Urinary bladder (tissue), 4 donors: ENCODE results near the gene PARP15. TPM values are rescaled to one million over a fixed set of nuclear protein-coding genes. Genes with fewer than 3 reads are reported as not detected.
"Not testable (repeated sequence)": the region's sequence is repeated elsewhere in the genome, so short reads cannot be mapped to it uniquely, and the experiment has no call there.

Experiments
- DNase-seq: peaks from one replicate; pipeline ENCODE4 v3.0.0-alpha.2; 2015; ENCODE audit errors: extremely low spot score
- H3K27ac ChIP-seq: one replicate; pipeline ENCODE4 v1.5.1; 2013; ENCODE audit warnings: low read depth, mild to moderate bottlenecking, moderate library complexity
- H3K36me3 ChIP-seq: one replicate; pipeline ENCODE4 v1.6.1; 2013; ENCODE audit warnings: mild to moderate bottlenecking, moderate library complexity; ENCODE audit not compliant: insufficient read depth
- H3K4me1 ChIP-seq: one replicate; pipeline ENCODE4 v1.6.1; 2013; ENCODE audit warnings: mild to moderate bottlenecking, moderate library complexity; ENCODE audit not compliant: insufficient read depth
- H3K4me3 ChIP-seq: one replicate; pipeline ENCODE4 v1.5.1; 2013; ENCODE audit warnings: low read depth, low read length
- WGBS: extraction: QIAGEN DNeasy Blood & Tissue Kit; methylation state at CpG from one replicate; pipeline ENCODE4 v1.1.7; 2013; 5-methylcytosine and 5-hydroxymethylcytosine counted together
- polyA plus RNA-seq: library from polyadenylated mRNA; stranded (reverse); fragments of 200-250 nt; gene quantifications from one replicate; pipeline ENCODE4 v1.2.3, GENCODE V29; 2013
- total RNA-seq: library from RNA; depleted of rRNA; stranded (reverse); fragments of >200 nt; gene quantifications from one replicate; pipeline ENCODE4 v1.2.3, GENCODE V29; 2014
- donor health status: healthy with polysubstance abuse.
- donor health status: healthy.

The PARP15 gene
- total and polyA plus RNA-seq, 2 donors: 0.73 to 1.3 TPM

DNA sequence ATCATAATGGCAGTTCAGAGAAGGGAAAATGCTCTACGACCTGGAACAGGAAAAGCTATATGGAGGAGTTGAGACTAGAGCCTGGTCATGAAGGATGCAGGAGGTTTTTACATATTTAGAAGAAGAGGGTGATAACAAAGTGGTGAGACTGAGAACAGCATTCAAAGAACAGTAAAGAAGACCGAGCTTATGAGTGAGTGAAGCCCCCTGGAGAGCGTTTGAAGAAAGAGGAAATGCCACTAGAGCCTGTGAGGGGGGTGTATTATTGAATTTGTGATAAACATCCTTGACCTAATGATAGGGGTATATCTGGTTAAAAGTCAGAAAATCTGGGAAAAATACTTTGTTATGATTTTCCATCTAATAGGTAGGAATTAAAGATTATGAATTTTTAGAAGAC lies 17.5 kb upstream of the PARP15 start:
- peaks cover 4% of the 10 kb centered on the region for H3K4me1 ChIP-seq
- H3K36me3 ChIP-seq: peaks cover 2% of the 10 kb centered on the region
- H3K4me3 ChIP-seq: no peak overlapping the region
- H3K27ac ChIP-seq: no peak overlapping the region
- WGBS: 82% methylated on average over 3 of the region's 3 CpGs
- no peak for DNase-seq

DNA sequence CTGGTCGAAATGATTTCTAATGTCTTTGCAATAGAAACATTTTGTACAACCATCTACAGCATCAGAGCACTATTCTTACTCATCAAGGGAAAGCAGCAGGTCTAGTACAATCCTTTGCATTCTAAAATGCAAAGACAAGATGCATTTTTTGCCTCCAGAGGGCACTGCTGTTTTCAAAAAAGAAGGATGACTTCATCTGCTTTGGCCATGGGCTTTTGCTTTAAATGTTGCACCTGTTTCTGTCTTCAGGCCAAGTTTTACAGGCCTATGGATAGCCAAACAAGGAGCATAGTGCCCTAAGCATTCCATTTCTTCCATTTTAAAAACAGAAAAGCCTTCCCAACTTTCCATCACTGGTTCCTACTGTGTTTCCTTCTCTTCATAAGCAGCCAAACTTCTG lies 16.8 kb upstream of the PARP15 start:
- Histone ChIP-seq H3K27ac (no peak overlapping the region), H3K36me3 (peaks cover 2% of the 10 kb centered on the region), H3K4me1 (peaks cover 4% of the 10 kb centered on the region), H3K4me3 (no peak overlapping the region)
- DNase-seq: peak; percentile 48
- 90% methylated on average over 1 of the region's 1 CpG for whole genome bisulfite sequencing

DNA sequence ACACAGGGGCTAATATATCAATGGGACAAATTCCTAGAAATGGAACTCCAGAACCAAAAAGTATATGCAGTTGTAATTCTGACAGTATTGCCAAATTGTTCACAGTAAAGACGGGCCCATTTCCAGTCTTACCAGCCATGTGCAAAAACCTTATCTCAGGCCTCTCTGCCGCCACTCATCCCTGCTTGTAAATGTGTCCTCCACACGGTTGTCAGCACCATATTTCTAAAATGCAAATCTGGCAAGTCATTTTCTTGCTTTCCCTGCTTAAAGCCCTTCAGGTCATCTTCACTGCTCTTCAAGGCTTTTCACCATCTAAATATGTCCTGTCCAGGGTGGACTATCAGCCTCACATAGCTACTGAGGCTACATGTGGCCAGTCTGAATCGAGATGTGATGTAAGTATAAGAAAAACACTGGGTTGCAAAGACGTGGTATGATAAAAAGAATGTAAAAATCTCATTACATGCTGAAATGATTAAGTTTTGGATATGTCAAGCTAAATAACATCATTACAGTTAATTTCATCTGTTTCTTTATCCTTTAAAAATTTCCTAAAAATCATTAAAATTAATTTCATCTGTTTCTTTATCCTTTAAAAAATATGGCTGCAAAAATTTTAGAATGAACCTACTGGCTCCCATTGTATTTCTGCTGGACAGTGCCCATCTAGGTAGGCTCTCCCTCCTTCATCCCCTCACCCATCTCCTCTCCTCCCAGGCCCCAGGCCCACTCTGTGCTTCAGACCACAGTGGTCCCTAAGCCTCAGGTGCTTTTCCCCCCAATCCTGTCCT lies 14.3 kb upstream of the PARP15 start:
- DNase-seq: no peak
- 60% methylated on average over 5 of the region's 5 CpGs for WGBS
- Histone ChIP-seq H3K36me3 (no peaks in the 10 kb centered on the region), H3K4me3 (peak overlapping the region; percentile 81), H3K4me1 (peaks cover 5% of the 10 kb centered on the region), H3K27ac (peak overlapping the region; percentile 73)

DNA sequence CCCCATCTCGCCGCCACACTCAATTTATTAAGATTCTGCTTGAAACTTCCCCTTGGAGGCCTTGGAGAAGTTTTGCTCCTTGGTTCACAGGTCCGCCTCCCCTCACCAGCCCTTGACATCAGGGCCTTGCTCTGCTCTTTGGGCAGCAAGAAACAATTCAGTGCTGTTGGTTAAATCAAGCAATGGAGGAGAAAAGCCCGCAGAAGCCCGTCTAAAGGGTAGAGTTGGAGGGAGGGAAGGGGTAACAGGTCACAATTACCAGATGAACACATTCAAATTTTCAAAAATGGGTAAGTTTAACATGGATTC lies 13.8 kb upstream of the PARP15 start:
- Histone ChIP-seq H3K36me3 (no peaks in the 10 kb centered on the region), H3K4me1 (peaks cover 5% of the 10 kb centered on the region), H3K27ac (peak overlapping the region; percentile 73), H3K4me3 (peak overlapping the region; percentile 81)
- DNase-seq: no peak
- 34% methylated on average over 5 of the region's 5 CpGs for WGBS

DNA sequence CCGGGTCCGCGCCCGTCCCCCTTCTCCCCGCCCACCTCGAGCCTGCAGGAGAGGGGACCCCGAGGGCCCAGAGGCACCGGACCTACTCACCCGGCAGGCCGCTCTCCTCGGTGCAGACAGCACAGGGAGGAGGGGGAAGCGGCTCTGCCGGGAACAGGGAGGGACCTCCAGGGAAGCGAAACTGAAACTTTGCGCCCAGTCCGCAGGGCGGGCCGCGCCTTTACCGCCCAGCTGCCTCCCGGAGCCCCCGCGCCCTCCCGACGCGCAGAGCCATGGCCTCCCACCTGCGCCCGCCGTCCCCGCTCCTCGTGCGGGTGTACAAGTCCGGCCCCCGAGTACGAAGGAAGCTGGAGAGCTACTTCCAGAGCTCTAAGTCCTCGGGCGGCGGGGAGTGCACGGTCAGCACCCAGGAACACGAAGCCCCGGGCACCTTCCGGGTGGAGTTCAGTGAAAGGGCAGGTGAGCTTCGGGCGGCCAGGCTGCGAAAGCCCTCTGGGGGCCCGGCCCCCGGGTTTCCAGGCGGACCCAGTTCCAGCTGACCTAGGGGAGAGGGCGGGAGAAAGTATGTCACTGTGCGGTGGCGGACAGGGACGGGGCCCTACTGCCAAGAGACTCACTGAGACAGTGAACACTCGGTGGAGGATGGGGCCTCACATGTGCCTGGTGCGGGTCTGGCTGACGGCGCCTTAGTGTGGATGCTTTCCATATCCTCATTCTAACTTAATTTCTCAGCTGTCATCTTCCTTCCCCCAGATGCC lies 13.1 kb upstream of the PARP15 start, which contains the start of the genes DTX3L and PARP9:
TSS of gene DTX3L (plus strand) at position 184 of the 758 bp plus-strand sequence. CDS start at position 273, 89 bp downstream.
TSS of gene PARP9 (minus strand) at position 146 of the 758 bp plus-strand sequence. CDS start 4,680 bp downstream, outside the sequence.
- DNase-seq: peak; percentile 36
- Histone ChIP-seq H3K36me3 (no peaks in the 10 kb centered on the region), H3K4me3 (peak within 1 kb of the TSS; percentile 81), H3K27ac (peak within 1 kb of the TSS; percentile 91), H3K4me1 (peaks cover 5% of the 10 kb centered on the region)
- WGBS: under 1% methylated on average over 56 of the region's 56 CpGs

DNA sequence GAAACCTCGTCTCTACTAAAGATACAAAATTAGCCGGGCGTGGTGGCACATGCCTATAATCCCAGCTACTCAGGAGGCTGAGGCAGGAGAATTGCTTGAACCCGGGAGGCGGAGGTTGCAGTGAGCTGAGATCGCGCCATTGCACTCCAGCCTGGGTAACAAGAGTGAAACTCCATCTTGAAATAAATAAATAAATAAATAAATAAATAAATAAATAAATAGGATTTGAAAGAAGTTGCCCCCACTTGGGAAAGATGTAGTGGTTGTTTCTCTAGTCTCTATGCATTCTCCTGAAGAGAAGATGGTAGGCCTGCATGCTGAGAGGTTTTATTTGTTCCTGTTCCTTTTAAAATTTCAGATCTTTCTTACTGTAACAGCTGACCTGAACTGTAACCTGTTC lies 9.3 kb upstream of the PARP15 start:
- 98% methylated on average over 7 of the region's 7 CpGs for whole genome bisulfite sequencing
- not testable (repeated sequence) for H3K4me3 ChIP-seq, H3K36me3 ChIP-seq, DNase-seq, H3K4me1 ChIP-seq
- peak overlapping the region; percentile 3 for H3K27ac ChIP-seq

DNA sequence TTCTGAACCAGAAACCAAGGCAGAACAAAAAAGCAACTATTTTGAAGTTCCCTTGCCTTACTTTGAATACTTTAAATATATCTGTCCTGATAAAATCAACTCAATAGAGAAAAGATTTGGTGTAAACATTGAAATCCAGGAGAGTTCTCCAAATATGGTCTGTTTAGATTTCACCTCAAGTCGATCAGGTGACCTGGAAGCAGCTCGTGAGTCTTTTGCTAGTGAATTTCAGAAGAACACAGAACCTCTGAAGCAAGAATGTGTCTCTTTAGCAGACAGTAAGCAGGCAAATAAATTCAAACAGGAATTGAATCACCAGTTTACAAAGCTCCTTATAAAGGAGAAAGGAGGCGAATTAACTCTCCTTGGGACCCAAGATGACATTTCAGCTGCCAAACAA lies 8.7 kb upstream of the PARP15 start:
- H3K36me3 ChIP-seq: no peaks in the 10 kb centered on the region
- H3K27ac ChIP-seq: peak overlapping the region; percentile 3
- DNase-seq: no peak
- H3K4me1 ChIP-seq: peaks cover 1% of the 10 kb centered on the region
- 38% methylated on average over 3 of the region's 3 CpGs for WGBS
- H3K4me3 ChIP-seq: no peak overlapping the region

DNA sequence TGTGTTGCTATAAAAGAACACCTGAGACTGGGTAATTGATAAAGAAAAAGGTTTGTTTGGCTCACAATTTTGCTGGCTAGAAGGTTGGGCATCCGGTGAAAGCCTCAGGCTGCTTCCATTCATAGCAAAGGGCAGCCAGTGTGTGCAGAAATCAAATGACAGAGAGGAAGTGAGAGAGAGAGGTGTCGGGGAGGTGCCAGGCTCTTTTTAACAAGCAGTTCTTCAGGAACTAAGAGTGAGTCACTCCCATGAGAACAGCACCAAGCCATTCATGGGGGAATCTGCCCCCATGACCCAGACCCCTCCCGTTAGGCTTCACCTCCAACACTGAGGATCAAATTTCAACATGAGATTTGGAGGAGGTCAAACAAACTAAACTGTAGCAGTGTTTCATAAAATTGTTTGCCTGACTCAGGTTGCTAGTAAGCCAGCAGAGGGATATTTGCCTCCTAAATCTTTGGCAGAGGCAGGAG lies 4.5 kb upstream of the PARP15 start:
- no peak for DNase-seq
- 54% methylated on average over 3 of the region's 3 CpGs for WGBS
- no peaks in the 10 kb centered on the region for H3K4me1 ChIP-seq
- H3K4me3 ChIP-seq: no peak overlapping the region
- no peaks in the 10 kb centered on the region for H3K36me3 ChIP-seq
- H3K27ac ChIP-seq: no peak overlapping the region

DNA sequence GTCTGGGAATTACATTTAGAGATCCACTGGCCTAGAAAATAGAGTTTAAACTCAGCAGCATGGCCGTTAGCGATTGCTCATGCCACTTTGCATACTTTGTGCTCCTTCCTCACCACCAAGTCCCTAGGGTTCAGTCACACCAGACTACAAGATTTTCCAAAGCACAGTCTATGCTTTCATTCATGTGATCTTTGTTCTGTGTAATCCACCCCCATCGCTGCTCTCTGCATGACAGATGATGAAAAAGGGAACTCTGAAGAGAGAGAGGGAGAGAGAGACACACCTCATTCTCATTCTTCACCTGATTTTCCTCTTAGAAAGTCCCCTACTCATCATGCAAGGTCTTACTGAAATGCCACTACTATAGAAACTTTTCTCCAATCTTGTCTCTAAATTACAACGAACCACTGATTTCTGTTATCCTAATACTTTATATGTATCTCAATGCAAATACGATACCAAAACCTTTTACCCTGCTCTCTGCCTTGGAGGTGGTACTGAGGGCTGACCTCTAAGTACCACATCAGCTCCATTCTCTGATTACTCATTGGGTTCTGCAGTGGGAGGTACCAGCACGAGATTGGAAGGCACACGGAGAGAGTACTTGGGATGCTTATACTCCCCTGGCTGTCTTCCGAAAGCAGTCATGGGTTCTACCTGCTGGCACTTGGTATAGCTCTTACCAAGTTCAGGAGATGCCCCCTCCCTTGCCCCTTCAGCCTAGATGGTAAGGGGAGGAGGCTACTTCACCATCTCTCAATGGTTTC lies 1.1 kb upstream of the PARP15 start:
- Histone ChIP-seq H3K4me1 (no peaks in the 10 kb centered on the region), H3K36me3 (no peaks in the 10 kb centered on the region), H3K27ac (no peak overlapping the region), H3K4me3 (no peak overlapping the region)
- no peak for DNase-seq
- 71% methylated on average over 8 of the region's 8 CpGs for WGBS

DNA sequence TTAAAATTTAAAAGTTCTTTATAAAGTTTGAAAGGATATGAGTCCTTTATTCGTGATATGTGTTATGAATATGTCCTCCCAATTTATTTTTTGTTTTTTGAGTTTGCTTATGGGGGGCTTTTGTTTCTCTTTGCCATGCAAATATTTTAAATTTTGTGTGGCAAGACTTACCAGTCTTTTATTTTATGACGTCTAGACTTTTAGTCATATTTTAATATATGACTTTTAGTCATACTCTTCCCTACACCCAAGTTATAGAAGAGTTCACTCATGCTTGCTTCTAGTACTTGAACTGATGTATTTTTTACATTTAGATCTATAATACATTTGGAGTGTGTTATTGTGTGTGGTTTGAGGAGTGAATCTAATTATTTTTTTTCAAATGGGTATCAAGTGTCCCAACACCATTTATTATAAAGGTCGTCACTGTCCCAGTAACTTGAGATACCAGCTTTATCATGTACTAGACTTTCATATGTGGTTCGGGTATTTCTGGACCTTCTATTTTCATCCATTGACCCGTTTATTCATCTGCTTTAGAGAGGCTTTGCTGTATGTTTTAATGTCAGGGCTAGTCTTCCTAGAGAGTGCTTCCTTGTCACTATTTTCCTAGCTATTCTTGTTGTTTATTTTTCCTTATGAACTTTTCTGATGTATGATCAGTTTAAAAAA lies 755 bp downstream of the PARP15 start:
- WGBS: 51% methylated on average over 5 of the region's 5 CpGs
- peak overlapping the region; percentile 45 for H3K4me3 ChIP-seq
- no peak overlapping the region for H3K27ac ChIP-seq
- H3K36me3 ChIP-seq: no peaks in the 10 kb centered on the region
- DNase-seq: no peak
- no peaks in the 10 kb centered on the region for H3K4me1 ChIP-seq

DNA sequence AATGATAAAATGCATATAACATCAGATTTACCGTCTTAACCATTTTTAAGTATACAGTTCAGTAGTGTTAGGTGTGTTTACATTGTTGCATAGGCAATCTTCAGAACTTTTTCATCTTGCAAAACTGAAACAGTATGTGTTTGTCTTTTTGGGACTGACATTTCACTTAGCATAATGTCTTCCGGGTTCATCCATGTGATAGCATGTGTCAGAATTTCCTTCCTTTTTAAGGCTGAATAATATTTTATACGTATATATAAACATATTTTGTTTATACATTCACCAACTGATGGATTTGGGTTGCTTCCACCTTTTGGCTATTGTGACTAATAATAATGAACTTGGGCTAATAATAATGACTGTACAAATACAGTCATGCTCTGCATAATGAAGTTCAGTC lies 3.0 kb downstream of the PARP15 start:
- no peak for DNase-seq
- Histone ChIP-seq H3K4me3 (no peak overlapping the region), H3K27ac (no peak overlapping the region), H3K36me3 (no peaks in the 10 kb centered on the region), H3K4me1 (no peaks in the 10 kb centered on the region)
- WGBS: 59% methylated on average over 3 of the region's 3 CpGs

DNA sequence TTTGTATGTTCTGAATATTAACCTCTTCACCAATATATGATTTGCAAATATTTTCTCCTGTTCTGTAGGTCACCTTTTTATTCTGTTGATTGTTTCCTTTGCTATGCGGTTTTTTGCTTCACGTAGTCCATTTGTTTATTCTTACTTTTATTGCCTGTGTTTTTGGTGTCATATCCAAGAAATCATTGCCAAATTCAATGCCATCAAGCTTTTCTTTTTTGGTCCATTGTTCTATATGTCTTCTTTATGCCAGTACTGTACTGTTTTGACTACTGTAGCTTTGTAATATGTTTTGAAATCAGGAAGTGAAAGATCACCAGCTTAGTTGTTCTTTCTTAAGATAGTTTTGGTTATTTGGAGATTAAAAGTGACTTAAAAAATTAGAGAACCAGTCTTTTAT lies 4.2 kb downstream of the PARP15 start:
- H3K4me1 ChIP-seq: no peaks in the 10 kb centered on the region
- H3K4me3 ChIP-seq: no peak overlapping the region
- H3K36me3 ChIP-seq: no peaks in the 10 kb centered on the region
- no peak overlapping the region for H3K27ac ChIP-seq
- 92% methylated on average over 2 of the region's 2 CpGs for WGBS
- DNase-seq: no peak

DNA sequence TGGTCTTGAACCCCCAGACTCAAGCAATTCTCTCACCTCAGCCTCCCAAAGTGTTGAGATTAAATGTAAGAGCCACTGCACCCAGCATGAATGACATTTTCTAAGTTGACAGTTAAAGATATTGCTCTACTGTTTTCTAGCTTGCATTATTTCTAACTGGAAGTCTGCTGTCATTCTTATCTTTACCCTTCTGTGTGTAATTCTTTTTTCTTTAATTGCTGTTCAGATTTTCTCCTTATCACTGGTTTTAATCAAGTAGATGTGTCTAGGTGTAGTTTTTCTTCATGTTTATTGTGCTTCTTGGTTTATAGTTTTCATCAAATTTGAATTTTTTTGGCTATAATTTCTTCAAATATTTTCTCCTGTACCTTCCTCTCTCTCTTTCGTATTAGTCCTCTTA lies 4.9 kb downstream of the PARP15 start:
- WGBS: 92% methylated on average over 1 of the region's 1 CpG
- DNase-seq: no peak
- H3K36me3 ChIP-seq: no peaks in the 10 kb centered on the region
- H3K4me1 ChIP-seq: no peaks in the 10 kb centered on the region
- no peak overlapping the region for H3K27ac ChIP-seq
- no peak overlapping the region for H3K4me3 ChIP-seq
